B cell (primary cell): ENCODE measurements around the gene LAGE3. TPM values are rescaled to one million over a fixed set of nuclear protein-coding genes. Genes with fewer than 3 reads are reported as not detected.
A peak's percentile ranks its signal among the peaks of the same experiment; 100 is the strongest.

Experiments
- ATAC-seq: fragments of 200-7000 bp; cut with Tn5 transposase; one replicate; pipeline ENCODE4 v1.10.0; 2021; ENCODE audit warnings: low read depth, mild to moderate bottlenecking, moderate number of reproducible peaks, moderate library complexity
- CTCF ChIA-PET: fragments of 350-600 bp; sonication (Branson Sonifier 250); formaldehyde crosslinking; loops from one replicate; lab custom pipeline; 2021; ENCODE audit warnings: antibody characterized with exemption, inconsistent platforms; lab: Charles Lee
- POLR2A ChIA-PET: fragments of 350-600 bp; sonication (Branson Sonifier 250); formaldehyde crosslinking; loops from one replicate; lab custom pipeline; 2021; ENCODE audit warnings: antibody characterized with exemption; lab: Charles Lee
- DNase-seq: peaks from one replicate; pipeline ENCODE4 v3.0.0; 2013
- H2AFZ ChIP-seq: 2 replicates; pipeline ENCODE4 v1.6.1; 2012; ENCODE audit warnings: mild to moderate bottlenecking, low read depth, low read length; ENCODE audit not compliant: insufficient read depth, poor library complexity, severe bottlenecking
- H3K27ac ChIP-seq, 2 donors: 1 replicate in 1 of 2; 2 replicates in 1 of 2; pipeline ENCODE4 v1.5.1; 2012 to 2013; ENCODE audit warnings: low read length in 2 of 2, mild to moderate bottlenecking in 2 of 2, moderate library complexity in 1 of 2
- H3K27me3 ChIP-seq, 4 experiments: fragments of 200-600 bp in 1 of 4; sonication (generic) in 1 of 4; replicated peaks in 1 of 4; 1 replicate in 2 of 4; 2 replicates in 2 of 4; pipeline versions ENCODE4 v1.6.1 to v1.7.0; 2013 to 2016; ENCODE audit warnings: low read length in 3 of 4, mild to moderate bottlenecking in 2 of 4, mixed read lengths in 1 of 4, moderate library complexity in 1 of 4; ENCODE audit not compliant: insufficient read depth in 4 of 4, control insufficient read depth in 3 of 4; ENCODE audit errors: control extremely low read depth in 1 of 4
- H3K36me3 ChIP-seq, 2 experiments: replicated peaks in 1 of 2; 1 replicate in 1 of 2; 2 replicates in 1 of 2; pipeline versions ENCODE4 v1.6.1 to v1.7.1; 2013; ENCODE audit warnings: low read length in 1 of 2; ENCODE audit not compliant: insufficient read depth in 2 of 2, control insufficient read depth in 1 of 2; ENCODE audit errors: control extremely low read depth in 1 of 2, extremely low read depth in 1 of 2
- H3K4me1 ChIP-seq, 2 donors: fragments of 200-600 bp in 1 of 2; sonication (generic) in 1 of 2; 1 replicate in 1 of 2; 2 replicates in 1 of 2; pipeline versions ENCODE4 v1.5.1 to v1.6.1; 2013 to 2017; ENCODE audit warnings: low read length in 2 of 2; ENCODE audit not compliant: control insufficient read depth in 2 of 2, insufficient read depth in 2 of 2
- H3K4me2 ChIP-seq: replicated peaks from 2 replicates; pipeline ENCODE3; 2012; ENCODE audit warnings: mild to moderate bottlenecking, low read depth, low read length; ENCODE audit not compliant: poor library complexity, severe bottlenecking
- H3K4me3 ChIP-seq, 5 experiments: fragments of 200-600 bp in 1 of 5; sonication (generic) in 1 of 5; 1 replicate in 3 of 5; 2 replicates in 2 of 5; pipeline versions ENCODE4 v1.5.1 to v1.7.0; 2011 to 2016; ENCODE audit warnings: low read length in 4 of 5, mild to moderate bottlenecking in 4 of 5, low read depth in 2 of 5, control low read depth in 1 of 5, moderate library complexity in 1 of 5; ENCODE audit not compliant: insufficient read depth in 1 of 5; ENCODE audit errors: control extremely low read depth in 1 of 5, extremely low read depth in 1 of 5
- H3K79me2 ChIP-seq: fragments of 200-600 bp; sonication (generic); one replicate; pipeline ENCODE4 v1.6.0; 2016; ENCODE audit warnings: low read length; ENCODE audit not compliant: control insufficient read depth, insufficient read depth
- H3K9ac ChIP-seq: fragments of 200-600 bp; sonication (generic); 2 replicates; pipeline ENCODE4 v1.6.1; 2017; ENCODE audit warnings: mild to moderate bottlenecking, low read length, moderate library complexity
- H3K9me3 ChIP-seq, 3 donors: one replicate each; pipeline versions ENCODE4 v1.6.1 to v1.7.1; 2013; ENCODE audit warnings: low read length in 2 of 3; ENCODE audit not compliant: control insufficient read depth in 2 of 3, insufficient read depth in 1 of 3; ENCODE audit errors: control extremely low read depth in 1 of 3
- H4K20me1 ChIP-seq: 2 replicates; pipeline ENCODE4 v1.6.0; 2012; ENCODE audit warnings: mild to moderate bottlenecking, low read length; ENCODE audit not compliant: insufficient read depth, control insufficient read depth, poor library complexity, severe bottlenecking
- H3K27ac Mint-ChIP-seq: one replicate; pipeline ENCODE4 v1.8.0; 2021; ENCODE audit warnings: mixed read lengths
- H3K27me3 Mint-ChIP-seq: one replicate; pipeline ENCODE4 v1.8.0; 2021; ENCODE audit warnings: mixed read lengths
- H3K4me1 Mint-ChIP-seq: one replicate; pipeline ENCODE4 v1.8.0; 2021; ENCODE audit warnings: mixed read lengths
- H3K4me3 Mint-ChIP-seq: one replicate; pipeline ENCODE4 v1.8.0; 2021; ENCODE audit warnings: mixed read lengths
- H3K9me3 Mint-ChIP-seq: one replicate; pipeline ENCODE4 v1.8.0; 2022; ENCODE audit warnings: mixed read lengths; ENCODE audit not compliant: insufficient read depth
- EZH2 ChIP-seq: IDR thresholded peaks from 2 replicates; pipeline ENCODE4 v1.6.1; 2012; ENCODE audit warnings: borderline replicate concordance, low read depth, mild to moderate bottlenecking, moderate library complexity, low read length; ENCODE audit not compliant: insufficient read depth, poor library complexity, severe bottlenecking
- WGBS: methylation state at CpG from one replicate; pipeline ENCODE4 v1.1.5; 2013; ENCODE audit warnings: missing lambda C conversion rate; ENCODE audit not compliant: insufficient coverage; 5-methylcytosine and 5-hydroxymethylcytosine counted together
- intact Hi-C: fragments of 100-400 bp; cut with micrococcal nuclease; formaldehyde crosslinking; loops from one replicate; pipeline ENCODE4 v1.10.0; 2022
- polyA plus RNA-seq: library from polyadenylated mRNA; depleted of rRNA; stranded (reverse); fragments of >200 nt; gene quantifications from 2 replicates; pipeline ENCODE4 v1.2.3, GENCODE V29; 2012
- small RNA-seq: library from RNA; depleted of rRNA; stranded (forward); fragments of <200 nt; gene quantifications from one replicate; pipeline ENCODE3, GENCODE V24; 2012; ENCODE audit warnings: low replicate concordance, low read depth; ENCODE audit not compliant: insufficient read length
- total RNA-seq, 2 donors: library from RNA; stranded (reverse); fragments of 120-200 nt in 1 of 2; gene quantifications; 1 replicate in 1 of 2; 2 replicates in 1 of 2; pipeline versions ENCODE4 v1.2.3 to v1.2.4, GENCODE V29; 2013 to 2022
- TF ChIP-seq, protein P1 (sequence below): fragments of 200-600 bp; IDR thresholded peaks from one replicate; pipeline ENCODE4 v1.8.0; 2022; ENCODE audit warnings: antibody characterized with exemption, mild to moderate bottlenecking

Gene LAGE3
- total and polyA plus RNA-seq, 2 donors (not counting 1 experiment from before 2014, with no cell fraction given), result 17.0 to 19.9 TPM

- Histone ChIP-seq H2AFZ (peak within 1 kb of the TSS; percentile 84), H3K4me1 (peaks cover 6 to 15% of the 10 kb centered on the region in 2 donors), H3K4me3 (peak within 1 kb of the TSS in 4 of 5 experiments; percentile 55 to 72 (median 63)), H3K27ac (peak within 1 kb of the TSS; percentile 50 to 72), H3K79me2 (peaks cover 9% of the 10 kb centered on the region), H3K27me3 (no peaks in the 10 kb centered on the region), H3K9ac (peak within 1 kb of the TSS; percentile 81), H3K9me3 (no peaks in the 10 kb centered on the region), H3K36me3 (peaks cover 0 to 8% of the 10 kb centered on the region in 2 experiments), H3K4me2 (peak within 1 kb of the TSS; percentile 76), H4K20me1 (no peaks in the 10 kb centered on the region)
- intact Hi-C loops, result loop anchor here (1.0 kb wide), 2 partner anchors 8 to 29 kb away; no protein-coding TSS in a partner anchor
- Mint-ChIP-seq H3K27ac (peak within 1 kb of the TSS; percentile 87), H3K9me3 (no peaks in the 10 kb centered on the region), H3K4me3 (peak within 1 kb of the TSS; percentile 87), H3K27me3 (no peaks in the 10 kb centered on the region), H3K4me1 (peaks cover 23% of the 10 kb centered on the region)
- TF ChIP-seq, protein P1, sequence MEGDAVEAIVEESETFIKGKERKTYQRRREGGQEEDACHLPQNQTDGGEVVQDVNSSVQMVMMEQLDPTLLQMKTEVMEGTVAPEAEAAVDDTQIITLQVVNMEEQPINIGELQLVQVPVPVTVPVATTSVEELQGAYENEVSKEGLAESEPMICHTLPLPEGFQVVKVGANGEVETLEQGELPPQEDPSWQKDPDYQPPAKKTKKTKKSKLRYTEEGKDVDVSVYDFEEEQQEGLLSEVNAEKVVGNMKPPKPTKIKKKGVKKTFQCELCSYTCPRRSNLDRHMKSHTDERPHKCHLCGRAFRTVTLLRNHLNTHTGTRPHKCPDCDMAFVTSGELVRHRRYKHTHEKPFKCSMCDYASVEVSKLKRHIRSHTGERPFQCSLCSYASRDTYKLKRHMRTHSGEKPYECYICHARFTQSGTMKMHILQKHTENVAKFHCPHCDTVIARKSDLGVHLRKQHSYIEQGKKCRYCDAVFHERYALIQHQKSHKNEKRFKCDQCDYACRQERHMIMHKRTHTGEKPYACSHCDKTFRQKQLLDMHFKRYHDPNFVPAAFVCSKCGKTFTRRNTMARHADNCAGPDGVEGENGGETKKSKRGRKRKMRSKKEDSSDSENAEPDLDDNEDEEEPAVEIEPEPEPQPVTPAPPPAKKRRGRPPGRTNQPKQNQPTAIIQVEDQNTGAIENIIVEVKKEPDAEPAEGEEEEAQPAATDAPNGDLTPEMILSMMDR, result no peak
- TF ChIP-seq EZH2, result no peak
- POLR2A ChIA-PET, result interaction anchor here (0.6 to 1.7 kb wide), 7 partner anchors 16 to 63 kb away, joined by 3 to 7 read pairs (median 3); partner anchors contain the start of gene RPL10
- CTCF ChIA-PET, result interaction anchor here (0.9 to 1.2 kb wide), 3 partner anchors 17 to 58 kb away, joined by 3 to 4 read pairs (median 4); partner anchors contain the start of genes TAFAZZIN and UBL4A
- DNase-seq, result peak; percentile 89
- ATAC-seq, result peak; percentile 97
- WGBS, result under 1% methylated on average over 51 of the region's 87 CpGs
These were observed 50.6 kb downstream of the LAGE3 start, which contains the start of gene ATP6AP1 for GRCh38 chrX:154428176-154429171. ATP6AP1 (plus strand) TSS chrX:154428677; CDS start chrX:154428693, 16 bp downstream.

Small RNA genes lying within 50 kb of the gene (small RNA-seq; reads per million reads assigned to genes)
- gene MIR6858 (not detected), gene RN7SL697P (not detected)

Other genes starting within 250 kb of the LAGE3 start
- not detected in 2 replicates for gene OPN1MW3, start 221.7 kb downstream of the LAGE3 start, total RNA-seq
- gene OPN1MW3, start 221.7 kb downstream of the LAGE3 start, polyA plus RNA-seq, result not detected in 2 replicates
- not detected in 2 replicates for gene TEX28, start 184.2 kb downstream of the LAGE3 start, total RNA-seq
- gene TEX28, start 184.2 kb downstream of the LAGE3 start, polyA plus RNA-seq, result not detected in 2 replicates
- gene TKTL1, start 183.5 kb downstream of the LAGE3 start, total RNA-seq, result 0.22 and 0.96 TPM in 2 replicates
- 0.18 and 0.37 TPM in 2 replicates for gene TKTL1, start 183.5 kb downstream of the LAGE3 start, polyA plus RNA-seq
- gene FLNA, start 104.6 kb downstream of the LAGE3 start, total RNA-seq, result 510 and 523 TPM in 2 replicates
- gene FLNA, start 104.6 kb downstream of the LAGE3 start, polyA plus RNA-seq, result 281 and 342 TPM in 2 replicates
- gene EMD, start 100.0 kb downstream of the LAGE3 start, total RNA-seq, result 67.2 and 81.7 TPM in 2 replicates
- 132 and 156 TPM in 2 replicates for gene EMD, start 100.0 kb downstream of the LAGE3 start, polyA plus RNA-seq
- 3,946 and 4,073 TPM in 2 replicates for gene RPL10, start 80.9 kb downstream of the LAGE3 start, total RNA-seq
- gene RPL10, start 80.9 kb downstream of the LAGE3 start, polyA plus RNA-seq, result 9,737 and 16,482 TPM in 2 replicates
- 24.6 TPM in 2 replicates for gene DNASE1L1, start 70.0 kb downstream of the LAGE3 start, total RNA-seq
- 30.4 and 49.2 TPM in 2 replicates for gene DNASE1L1, start 70.0 kb downstream of the LAGE3 start, polyA plus RNA-seq
- gene TAFAZZIN, start 67.7 kb downstream of the LAGE3 start, total RNA-seq, result 117 and 118 TPM in 2 replicates
- gene TAFAZZIN, start 67.7 kb downstream of the LAGE3 start, polyA plus RNA-seq, result 224 and 241 TPM in 2 replicates
- gene ATP6AP1, start 50.6 kb downstream of the LAGE3 start, total RNA-seq, result 55.6 and 57.7 TPM in 2 replicates
- 38.9 and 47.1 TPM in 2 replicates for gene ATP6AP1, start 50.6 kb downstream of the LAGE3 start, polyA plus RNA-seq
- gene GDI1, start 42.1 kb downstream of the LAGE3 start, total RNA-seq, result 194 and 199 TPM in 2 replicates
- 311 and 436 TPM in 2 replicates for gene GDI1, start 42.1 kb downstream of the LAGE3 start, polyA plus RNA-seq
- 70.4 and 79.8 TPM in 2 replicates for gene FAM50A, start 35.1 kb downstream of the LAGE3 start, total RNA-seq
- gene FAM50A, start 35.1 kb downstream of the LAGE3 start, polyA plus RNA-seq, result 44.5 and 60.0 TPM in 2 replicates
- 114 and 120 TPM in 2 replicates for gene PLXNA3, start 21.0 kb downstream of the LAGE3 start, total RNA-seq
- gene PLXNA3, start 21.0 kb downstream of the LAGE3 start, polyA plus RNA-seq, result 50.5 and 68.6 TPM in 2 replicates
- gene UBL4A, start 7.3 kb upstream of the LAGE3 start, total RNA-seq, result 23.3 and 29.5 TPM in 2 replicates
- gene UBL4A, start 7.3 kb upstream of the LAGE3 start, polyA plus RNA-seq, result 7.7 and 13.1 TPM in 2 replicates
- 16.7 and 17.9 TPM in 2 replicates for gene SLC10A3, start 11.3 kb upstream of the LAGE3 start, total RNA-seq
- 26.6 and 36.9 TPM in 2 replicates for gene SLC10A3, start 11.3 kb upstream of the LAGE3 start, polyA plus RNA-seq
- gene FAM3A, start 37.0 kb upstream of the LAGE3 start, total RNA-seq, result 39.6 and 43.3 TPM in 2 replicates
- 59.4 and 61.1 TPM in 2 replicates for gene FAM3A, start 37.0 kb upstream of the LAGE3 start, polyA plus RNA-seq
- gene G6PD, start 67.6 kb upstream of the LAGE3 start, total RNA-seq, result 57.2 and 61.2 TPM in 2 replicates
- gene G6PD, start 67.6 kb upstream of the LAGE3 start, polyA plus RNA-seq, result 64.4 and 66.0 TPM in 2 replicates
- gene IKBKG, start 68.3 kb upstream of the LAGE3 start, total RNA-seq, result 65.1 and 72.0 TPM in 2 replicates
- 43.9 and 46.7 TPM in 2 replicates for gene IKBKG, start 68.3 kb upstream of the LAGE3 start, polyA plus RNA-seq
- not detected in 2 replicates for gene CTAG1A, start 105.9 kb upstream of the LAGE3 start, total RNA-seq
- not detected in 2 replicates for gene CTAG1A, start 105.9 kb upstream of the LAGE3 start, polyA plus RNA-seq
- not detected in 2 replicates for gene CTAG1B, start 140.0 kb upstream of the LAGE3 start, total RNA-seq
- 0.09 TPM in 1 of 2 replicates, not detected in the other for gene CTAG1B, start 140.0 kb upstream of the LAGE3 start, polyA plus RNA-seq
- not detected in 2 replicates for gene CTAG2, start 174.3 kb upstream of the LAGE3 start, total RNA-seq
- gene CTAG2, start 174.3 kb upstream of the LAGE3 start, polyA plus RNA-seq, result not detected in 2 replicates